Measurements from ENCODE around the gene NFKBIB.

GRCh38 chr19:38883286-38883685, 16.5 kb upstream of the NFKBIB start:
- TF ChIP-seq POLR2AphosphoS5 (IDR thresholded peaks at IDR 0.05; ENCODE audit: borderline replicate concordance, low read depth, low read length) (no peak), EZH2 (IDR thresholded peaks at IDR 0.05) (no peak)
